OCI-LY7 (cell line): ENCODE results near the gene CDH12. TPM values are rescaled to one million over a fixed set of nuclear protein-coding genes. Genes with fewer than 3 reads are reported as not detected.

ENCODE experiments used
- BruUV-seq: library from RNA; stranded (reverse); fragments of 400-500 nt; replicated peaks from 2 replicates; lab custom pipeline; 2021; lab: Mats Ljungman, UMichigan
- CTCF ChIA-PET: fragments of 300-600 bp; sonication (Branson Sonifier 250); formaldehyde crosslinking; loops from one replicate; lab custom pipeline; 2022; ENCODE audit warnings: antibody characterized with exemption; ENCODE audit not compliant: unreplicated experiment; lab: Charles Lee
- POLR2A ChIA-PET: fragments of 300-600 bp; sonication (Branson Sonifier 250); formaldehyde crosslinking; loops from one replicate; lab custom pipeline; 2022; ENCODE audit warnings: antibody characterized with exemption; lab: Charles Lee
- DNase-seq: peaks from one replicate; pipeline ENCODE4 v3.0.0-alpha.2; 2015; ENCODE audit warnings: low spot score
- H2AFZ ChIP-seq: fragments of 200-600 bp; sonication (generic), shearing (Covaris generic); 2 replicates; pipeline ENCODE4 v1.6.1; 2014; ENCODE audit warnings: mild to moderate bottlenecking, antibody characterized with exemption, low read length, moderate library complexity
- H3K27ac ChIP-seq: fragments of 200-600 bp; sonication (generic); 2 replicates; pipeline ENCODE4 v1.5.1; 2014; ENCODE audit warnings: mixed run types, low read depth, mild to moderate bottlenecking, moderate library complexity, low read length, inconsistent platforms; ENCODE audit not compliant: poor library complexity, severe bottlenecking
- H3K36me3 ChIP-seq: fragments of 200-600 bp; sonication (generic); 2 replicates; pipeline ENCODE4 v1.6.1; 2014; ENCODE audit warnings: mild to moderate bottlenecking, antibody characterized with exemption, low read length, moderate library complexity, mixed read lengths; ENCODE audit not compliant: insufficient read depth
- H3K4me1 ChIP-seq: fragments of 200-600 bp; sonication (generic); 2 replicates; pipeline ENCODE4 v1.5.1; 2014; ENCODE audit warnings: mild to moderate bottlenecking, low read length; ENCODE audit not compliant: insufficient read depth, poor library complexity, severe bottlenecking
- H3K4me2 ChIP-seq: fragments of 200-600 bp; sonication (generic); 2 replicates; pipeline ENCODE4 v1.6.1; 2014; ENCODE audit warnings: mild to moderate bottlenecking, low read length
- H3K4me3 ChIP-seq: fragments of 200-600 bp; sonication (generic); 2 replicates; pipeline ENCODE4 v1.5.1; 2014; ENCODE audit warnings: mild to moderate bottlenecking, low read depth, low read length; ENCODE audit not compliant: poor library complexity, severe bottlenecking
- H3K79me2 ChIP-seq: fragments of 200-600 bp; sonication (generic); 2 replicates; pipeline ENCODE4 v1.6.1; 2016; ENCODE audit warnings: low read depth, mild to moderate bottlenecking, low read length, moderate library complexity, mixed read lengths; ENCODE audit not compliant: insufficient read depth
- H3K9me2 ChIP-seq: fragments of 200-600 bp; sonication (generic); 2 replicates; pipeline ENCODE4 v1.6.1; 2016; ENCODE audit warnings: mild to moderate bottlenecking, low read length, mixed read lengths; ENCODE audit not compliant: insufficient read depth
- H3K9me3 ChIP-seq: fragments of 200-600 bp; sonication (generic); 2 replicates; pipeline ENCODE4 v1.6.1; 2014; ENCODE audit warnings: mild to moderate bottlenecking, mixed run types, low read length, mixed read lengths
- H4K20me1 ChIP-seq: fragments of 200-600 bp; sonication (generic); 2 replicates; pipeline ENCODE4 v1.6.1; 2014; ENCODE audit warnings: mild to moderate bottlenecking, antibody characterized with exemption, low read length, moderate library complexity, mixed read lengths; ENCODE audit not compliant: insufficient read depth
- CTCF ChIP-seq: fragments of 200-600 bp; sonication (generic); conservative IDR thresholded peaks from 2 replicates; pipeline ENCODE4 v1.5.1; 2014; ENCODE audit warnings: mild to moderate bottlenecking, antibody characterized with exemption, low read length, moderate library complexity, mixed read lengths
- EZH2phosphoT487 ChIP-seq: fragments of 200-600 bp; sonication (generic); IDR thresholded peaks from 2 replicates; pipeline ENCODE4 v1.6.1; 2018; ENCODE audit warnings: low read depth, borderline replicate concordance, mild to moderate bottlenecking, mixed run types, antibody characterized with exemption, low read length, moderate library complexity, mixed read lengths
- intact Hi-C: fragments of 100-400 bp; cut with micrococcal nuclease; formaldehyde crosslinking; loops from one replicate; pipeline ENCODE4 v1.10.0; 2022; ENCODE audit not compliant: unreplicated experiment
- total RNA-seq, 2 experiments: library from RNA; depleted of rRNA in 1 of 2; stranded (reverse); fragments of >200 nt in 1 of 2; shearing (Covaris generic) in 1 of 2; gene quantifications; 2 replicates each; pipeline ENCODE4 v1.2.3, GENCODE V29; 2014 to 2022

The CDH12 gene
- total RNA-seq, 2 experiments from 2014 or later = not detected

DNA sequence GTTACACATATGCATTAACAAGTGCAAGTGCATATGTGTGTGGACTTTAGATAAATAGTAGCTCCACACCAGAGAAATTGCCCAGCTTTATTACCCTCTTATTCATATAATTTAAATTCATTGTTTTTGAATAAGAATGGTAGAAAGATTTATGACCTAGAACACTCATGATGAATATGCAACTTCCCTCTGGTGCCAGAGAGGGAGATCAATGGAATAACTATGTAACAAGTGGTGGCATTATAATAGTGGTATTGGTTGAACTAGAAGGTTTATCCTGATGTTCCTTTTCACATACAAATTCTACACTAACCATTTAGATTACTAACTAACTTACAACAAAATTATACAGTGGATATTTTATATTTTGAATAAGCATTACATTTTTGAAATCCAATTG is 607.4 kb downstream of the CDH12 start:
- Histone ChIP-seq H3K27ac (no peak overlapping the region), H3K9me2 (no peaks in the 10 kb centered on the region), H3K9me3 (0 out of 2 replicates have a peak, but pooled peaks cover 6% of the 10 kb centered on the region), H3K4me2 (no peak overlapping the region), H3K4me3 (no peak overlapping the region), H2AFZ (no peak overlapping the region), H3K79me2 (no peaks in the 10 kb centered on the region), H4K20me1 (no peaks in the 10 kb centered on the region), H3K4me1 (no peaks in the 10 kb centered on the region), H3K36me3 (no peaks in the 10 kb centered on the region)
- no TSS peak for BruUV-seq
- ChIA-PET CTCF (no interaction called here), POLR2A (no interaction called here)
- intact Hi-C loops = no loop called here
- no peak for DNase-seq
- TF ChIP-seq EZH2phosphoT487 (no peak), CTCF (no peak)

GRCh38 chr5:22242532-22242931 is 610.6 kb downstream of the CDH12 start:
- Histone ChIP-seq H3K79me2 (no peaks in the 10 kb centered on the region), H4K20me1 (no peaks in the 10 kb centered on the region), H3K4me3 (no peak overlapping the region), H3K4me1 (no peaks in the 10 kb centered on the region), H3K9me3 (0 out of 2 replicates have a peak, but pooled peaks cover 6% of the 10 kb centered on the region), H3K36me3 (no peaks in the 10 kb centered on the region), H3K4me2 (no peak overlapping the region), H3K27ac (no peak overlapping the region), H2AFZ (no peak overlapping the region), H3K9me2 (no peaks in the 10 kb centered on the region)
- intact Hi-C loops = no loop called here
- no peak for DNase-seq
- POLR2A ChIA-PET = interaction anchor here (1.0 kb wide), 1 partner anchor 23 kb away, joined by 3 read pairs; no protein-coding TSS in a partner anchor
- CTCF ChIA-PET = no interaction called here
- TF ChIP-seq EZH2phosphoT487 (no peak), CTCF (no peak)
- BruUV-seq = no TSS peak

- intact Hi-C loops = no loop called here
- no peak for DNase-seq
- Histone ChIP-seq H3K4me3 (no peak overlapping the region), H3K9me2 (no peaks in the 10 kb centered on the region), H3K9me3 (no peaks in the 10 kb centered on the region), H3K36me3 (no peaks in the 10 kb centered on the region), H3K79me2 (no peaks in the 10 kb centered on the region), H3K4me1 (no peaks in the 10 kb centered on the region), H2AFZ (no peak overlapping the region), H4K20me1 (no peaks in the 10 kb centered on the region), H3K27ac (no peak overlapping the region), H3K4me2 (no peak overlapping the region)
- no peak for TF ChIP-seq EZH2phosphoT487
- TF ChIP-seq CTCF = no peak
- ChIA-PET CTCF (no interaction called here), POLR2A (no interaction called here)
- no TSS peak for BruUV-seq
Observed at GRCh38 chr5:22238047-22238446, 615.1 kb downstream of the CDH12 start.
